GM19438 (cell line): Measurements from ENCODE around the gene AGPAT3.

Experiments used
- ATAC-seq: cut with Tn5 transposase; IDR thresholded peaks from one replicate; pipeline ENCODE4 v1.9.1; 2021; ENCODE audit warnings: low read depth; ENCODE audit not compliant: unreplicated experiment

The AGPAT3 gene

GRCh38 chr21:44011579-44012473 lies 146.8 kb downstream of the AGPAT3 start, which contains the start of gene TRAPPC10:
TRAPPC10 (plus strand) TSS chr21:44012309; CDS start chr21:44012494, 185 bp downstream.
- ATAC-seq: peak; percentile 50

- ATAC-seq: peak; percentile 74
Observed at GRCh38 chr21:44012474-44013379, 147.7 kb downstream of the AGPAT3 start.

GRCh38 chr21:44013380-44014088 lies 148.5 kb downstream of the AGPAT3 start:
- no peak for ATAC-seq

GRCh38 chr21:44017601-44018000 lies 152.6 kb downstream of the AGPAT3 start:
- no peak for ATAC-seq

- no peak for ATAC-seq
Observed at GRCh38 chr21:44018127-44018526, 153.1 kb downstream of the AGPAT3 start.

GRCh38 chr21:44018813-44019567 lies 154.0 kb downstream of the AGPAT3 start:
- ATAC-seq: no peak

GRCh38 chr21:44019568-44019958 lies 154.5 kb downstream of the AGPAT3 start:
- no peak for ATAC-seq

GRCh38 chr21:44020551-44020950 lies 155.5 kb downstream of the AGPAT3 start:
- no peak for ATAC-seq

GRCh38 chr21:44021064-44021463 lies 156.0 kb downstream of the AGPAT3 start:
- no peak for ATAC-seq

- no peak for ATAC-seq
Observed at GRCh38 chr21:44024257-44024656, 159.2 kb downstream of the AGPAT3 start.

GRCh38 chr21:44024887-44025353 lies 159.9 kb downstream of the AGPAT3 start:
- no peak for ATAC-seq

GRCh38 chr21:44027607-44028286 lies 162.7 kb downstream of the AGPAT3 start:
- no peak for ATAC-seq

GRCh38 chr21:44028287-44028659 lies 163.2 kb downstream of the AGPAT3 start:
- no peak for ATAC-seq

- no peak for ATAC-seq
Observed at GRCh38 chr21:44029460-44030087, 164.6 kb downstream of the AGPAT3 start.

- ATAC-seq: no peak
Observed at GRCh38 chr21:44035244-44035643, 170.2 kb downstream of the AGPAT3 start.
